ENCODE measurements around the gene PPP4R4.
A peak's percentile ranks its signal among the peaks of the same experiment; 100 is the strongest.

PPP4R4 gene

GRCh38 chr14:94126800-94127199, 47.3 kb upstream of the PPP4R4 start:
- no peaks in the 10 kb centered on the region for H3K36me3 ChIP-seq
- TF ChIP-seq CTCF (IDR thresholded peaks at IDR 0.05) = no peak
- peaks cover 27% of the 10 kb centered on the region for H3K27me3 ChIP-seq
- H3K4me1 ChIP-seq (ENCODE audit: control insufficient read depth in 1 of 2, insufficient read depth in 1 of 2, low read depth in 1 of 2, low read length in 1 of 2) = peaks cover 14% of the 10 kb centered on the region in 2 experiments
- H3K9me3 ChIP-seq = no peaks in the 10 kb centered on the region
- H3K27ac ChIP-seq = no peak overlapping the region
- no peak overlapping the region for H3K4me3 ChIP-seq (ENCODE audit: low read depth in 1 of 2, low read length in 1 of 2)

GRCh38 chr14:94127330-94127729, 46.8 kb upstream of the PPP4R4 start:
- Histone ChIP-seq H3K27me3 (peaks cover 24% of the 10 kb centered on the region), H3K9me3 (no peaks in the 10 kb centered on the region), H3K4me3 (ENCODE audit: low read depth in 1 of 2, low read length in 1 of 2) (no peak overlapping the region), H3K4me1 (ENCODE audit: control insufficient read depth in 1 of 2, insufficient read depth in 1 of 2, low read depth in 1 of 2, low read length in 1 of 2) (peaks cover 14% of the 10 kb centered on the region in 2 experiments), H3K36me3 (no peaks in the 10 kb centered on the region), H3K27ac (no peak overlapping the region)
- no peak for TF ChIP-seq CTCF (IDR thresholded peaks at IDR 0.05)

- Histone ChIP-seq H3K4me3 (ENCODE audit: low read depth in 1 of 2, low read length in 1 of 2) (no peak overlapping the region), H3K36me3 (no peaks in the 10 kb centered on the region), H3K4me1 (ENCODE audit: control insufficient read depth in 1 of 2, insufficient read depth in 1 of 2, low read depth in 1 of 2, low read length in 1 of 2) (peaks cover 14% of the 10 kb centered on the region in 2 experiments), H3K9me3 (no peaks in the 10 kb centered on the region), H3K27me3 (peaks cover 24% of the 10 kb centered on the region), H3K27ac (no peak overlapping the region)
- TF ChIP-seq CTCF (IDR thresholded peaks at IDR 0.05) = no peak
Measured at GRCh38 chr14:94128216-94128839, 45.8 kb upstream of the PPP4R4 start.

GRCh38 chr14:94129111-94129757, 44.9 kb upstream of the PPP4R4 start, which contains the start of gene IFI27L2:
IFI27L2 (minus strand) TSS chr14:94129604; CDS start chr14:94129564, 40 bp downstream.
- Histone ChIP-seq H3K9me3 (no peaks in the 10 kb centered on the region), H3K4me3 (ENCODE audit: low read depth in 1 of 2, low read length in 1 of 2) (peak within 1 kb of the TSS; percentile 70 to 73), H3K27ac (peak within 1 kb of the TSS; percentile 1), H3K4me1 (ENCODE audit: control insufficient read depth in 1 of 2, insufficient read depth in 1 of 2, low read depth in 1 of 2, low read length in 1 of 2) (peaks cover 14% of the 10 kb centered on the region in 2 experiments), H3K36me3 (no peaks in the 10 kb centered on the region), H3K27me3 (peaks cover 27% of the 10 kb centered on the region)
- TF ChIP-seq CTCF (IDR thresholded peaks at IDR 0.05) = peak; percentile 55

GRCh38 chr14:94129758-94130414, 44.2 kb upstream of the PPP4R4 start:
- no peak for TF ChIP-seq CTCF (IDR thresholded peaks at IDR 0.05)
- peak overlapping the region; percentile 70 to 73 for H3K4me3 ChIP-seq (ENCODE audit: low read depth in 1 of 2, low read length in 1 of 2)
- H3K9me3 ChIP-seq = no peaks in the 10 kb centered on the region
- H3K27me3 ChIP-seq = peaks cover 34% of the 10 kb centered on the region
- H3K36me3 ChIP-seq = no peaks in the 10 kb centered on the region
- H3K27ac ChIP-seq = no peak overlapping the region
- H3K4me1 ChIP-seq (ENCODE audit: control insufficient read depth in 1 of 2, insufficient read depth in 1 of 2, low read depth in 1 of 2, low read length in 1 of 2) = peaks cover 14% of the 10 kb centered on the region in 2 experiments
